Stimulated activated CD8-positive, alpha-beta memory T cell treated with anti-CD3 and anti-CD28 coated beads, Interleukin-12 subunit alpha, Interleukin-12 subunit beta, amount 100 ng/mL, for 1 hour (primary cell): Measurements from ENCODE around the gene YBX1.
A peak's percentile ranks its signal among the peaks of the same experiment; 100 is the strongest.

Experiments used
- DNase-seq: peaks from one replicate; pipeline ENCODE4 v3.0.0-alpha.2; 2020; ENCODE audit warnings: low read depth

The YBX1 gene

DNA sequence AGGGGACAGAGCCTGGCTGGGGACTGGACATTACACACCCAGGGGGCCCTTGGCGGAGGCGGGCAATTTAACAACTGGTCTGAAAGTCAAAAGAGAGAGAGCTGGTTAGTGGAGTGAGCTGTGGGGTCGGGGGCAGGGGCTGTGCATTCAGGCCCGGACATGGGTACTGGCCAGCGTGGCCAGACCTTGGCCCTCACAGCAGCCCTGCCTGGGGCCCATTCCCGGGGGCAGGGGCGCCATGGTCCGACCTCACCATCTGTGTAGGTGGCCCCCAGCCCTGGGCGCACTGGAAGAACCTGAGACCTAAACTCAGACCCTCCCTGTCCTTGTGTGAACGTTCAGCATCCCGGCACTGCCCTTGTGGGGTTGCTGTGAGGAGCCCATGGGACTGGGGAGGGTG lies 52.8 kb downstream of the YBX1 start:
- no peak for DNase-seq

DNA sequence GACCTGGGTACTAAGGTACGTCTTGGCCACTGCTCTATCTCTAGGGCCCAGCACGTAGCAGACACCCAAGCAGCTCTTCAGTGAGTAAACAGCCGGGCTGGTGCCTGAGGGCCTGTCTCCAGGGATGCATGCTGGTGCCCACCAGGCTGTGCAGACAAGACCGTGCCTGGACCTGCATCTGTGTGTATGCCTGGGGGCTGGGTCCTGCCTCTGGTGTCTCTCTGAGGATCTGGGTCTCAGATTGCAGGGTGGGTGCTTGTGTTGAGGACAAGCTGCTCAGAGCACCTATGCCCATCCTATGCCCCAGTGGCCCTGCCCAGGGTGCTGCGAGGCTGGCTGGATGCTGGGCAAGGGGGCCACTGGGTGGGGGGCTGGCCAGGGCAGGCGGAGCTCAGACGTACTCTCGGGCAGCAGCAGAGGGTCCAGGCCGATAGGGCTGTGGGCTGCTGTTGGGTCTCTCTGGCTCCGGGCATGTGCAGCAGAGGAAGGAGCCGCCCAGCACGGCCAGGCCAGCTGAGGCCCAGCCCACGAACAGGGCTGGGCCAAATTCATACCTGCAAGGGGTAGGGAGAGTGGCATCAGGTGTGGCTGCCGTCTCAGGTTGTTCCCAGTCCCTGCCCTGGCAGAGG lies 53.4 kb downstream of the YBX1 start:
- DNase-seq: no peak

DNA sequence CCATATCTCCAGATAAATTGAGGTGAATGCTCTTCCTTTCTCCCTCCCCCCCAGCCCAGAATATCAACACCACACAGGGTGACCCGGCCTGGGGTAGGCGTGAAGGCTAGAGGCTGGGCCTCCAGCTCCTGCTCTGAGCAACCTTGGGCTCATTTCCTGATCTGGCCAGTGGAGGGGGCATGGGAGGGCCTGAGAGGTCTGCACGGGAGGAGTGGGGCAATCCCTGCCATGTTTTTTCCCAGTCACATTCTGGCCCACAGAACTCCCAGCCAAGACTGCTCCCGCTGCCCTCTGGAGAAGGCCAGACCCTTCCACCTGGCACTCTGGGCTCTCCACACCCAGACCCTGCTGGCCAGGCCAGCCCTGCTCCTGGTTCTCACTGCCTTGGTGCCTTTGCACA lies 53.9 kb downstream of the YBX1 start:
- no peak for DNase-seq

DNA sequence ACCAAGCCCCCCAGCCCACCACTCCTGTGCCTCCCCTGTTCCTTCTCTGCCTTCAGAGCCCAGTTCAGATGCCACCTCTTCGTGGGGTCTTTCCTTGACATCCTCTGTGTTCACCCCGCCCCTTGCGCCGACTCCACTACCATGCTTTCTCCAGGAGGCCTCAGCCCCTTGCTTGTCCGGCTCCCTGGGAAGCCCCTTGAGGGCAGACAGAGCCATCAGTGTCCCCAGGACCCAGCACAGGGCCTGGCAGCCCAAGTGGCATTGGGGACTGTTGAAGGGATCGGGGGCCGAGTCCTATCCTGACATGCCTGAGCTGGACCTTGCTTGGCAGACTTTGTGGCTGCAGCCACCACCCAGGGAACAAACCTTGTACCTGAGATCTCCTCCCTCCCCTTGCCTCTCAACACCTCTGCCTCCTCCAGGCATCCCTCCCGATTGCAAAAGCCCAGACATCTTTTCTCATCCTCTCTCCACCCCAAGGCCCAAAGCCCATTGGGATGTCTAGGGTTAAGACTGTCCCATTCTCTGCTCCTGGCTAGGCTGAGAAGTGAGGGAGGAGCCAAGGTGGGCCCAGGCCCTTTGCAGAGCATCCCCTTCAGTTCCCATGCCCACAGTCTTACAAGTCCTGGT lies 54.5 kb downstream of the YBX1 start:
- no peak for DNase-seq

DNA sequence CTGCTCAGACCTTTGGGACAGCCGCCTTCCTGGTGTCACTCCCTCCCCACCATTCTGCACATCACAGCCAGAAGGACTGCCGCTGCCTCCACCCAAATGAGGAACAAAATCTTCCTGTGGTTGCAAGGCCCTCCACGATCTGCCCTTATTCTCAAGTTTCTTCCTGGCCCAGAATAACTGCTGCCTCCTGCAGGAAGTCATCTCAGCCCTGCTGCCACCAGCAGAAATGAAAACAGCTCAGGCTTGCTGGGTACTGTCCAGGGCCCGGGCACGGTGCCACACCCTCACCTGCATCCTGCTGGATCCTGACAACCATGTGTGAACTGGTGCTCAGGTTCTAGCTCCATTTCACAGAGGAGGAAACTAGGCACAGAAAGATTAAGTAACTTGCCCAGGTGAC lies 55.0 kb downstream of the YBX1 start:
- DNase-seq: no peak

DNA sequence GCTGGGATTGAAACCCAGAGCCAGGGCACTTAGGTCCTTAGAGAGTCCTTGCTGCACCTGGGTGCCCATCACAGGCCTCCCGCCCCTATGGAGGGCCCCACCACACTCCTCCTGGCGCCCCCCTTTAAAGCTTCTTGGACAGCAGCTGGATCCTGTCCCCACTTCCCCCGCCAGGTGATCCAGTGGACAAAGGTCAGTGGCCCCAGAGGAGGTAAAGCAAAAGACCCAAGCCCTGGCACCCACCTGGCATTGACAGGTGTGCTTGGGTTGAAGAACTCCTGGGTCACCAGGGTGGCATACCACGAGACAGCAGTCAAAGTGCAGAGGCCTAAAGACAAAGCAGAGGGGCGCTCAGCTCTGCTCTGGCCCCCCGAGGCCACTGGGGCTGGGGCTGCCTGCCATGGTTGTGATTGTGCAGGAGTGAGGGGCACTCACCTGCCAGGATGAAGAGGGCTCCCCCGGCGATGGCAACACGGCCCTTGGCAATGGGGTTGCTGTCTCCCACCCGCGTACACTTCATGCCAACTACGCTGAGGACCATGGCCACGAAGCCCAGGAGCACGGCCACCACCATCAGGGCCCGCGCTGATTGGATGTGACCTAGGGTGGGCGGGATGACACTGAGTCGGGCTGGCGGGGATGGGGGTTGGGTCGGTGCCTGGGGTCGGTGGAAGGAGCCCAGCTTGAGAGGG lies 55.9 kb downstream of the YBX1 start:
- DNase-seq: no peak

DNA sequence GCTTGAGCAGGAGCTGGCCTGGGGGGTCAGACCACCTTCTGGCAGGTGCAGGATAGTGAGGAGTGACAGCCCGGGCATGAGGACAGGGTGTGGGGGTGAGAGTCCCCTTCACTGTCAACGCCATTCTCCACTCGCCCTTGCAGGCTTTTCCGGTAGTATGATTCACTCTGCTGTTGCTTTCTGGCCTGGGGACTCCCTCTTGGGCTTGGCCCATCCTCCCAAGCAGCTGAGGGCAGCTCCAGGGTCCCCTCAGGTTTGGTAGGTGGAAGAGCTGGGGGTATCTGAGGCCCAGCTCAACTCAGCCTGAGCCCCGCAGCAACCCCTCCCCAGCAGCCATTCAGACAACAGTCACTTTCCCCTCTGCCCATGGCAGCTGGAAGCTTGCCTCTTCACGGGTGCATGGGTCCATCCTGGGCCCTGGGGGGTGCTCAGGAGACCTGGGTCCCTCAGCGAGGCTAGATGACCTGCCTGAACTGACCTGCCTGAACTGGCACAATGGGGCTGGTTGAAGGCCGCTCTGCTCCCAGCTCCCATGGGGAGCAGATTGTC lies 56.5 kb downstream of the YBX1 start:
- DNase-seq: no peak

DNA sequence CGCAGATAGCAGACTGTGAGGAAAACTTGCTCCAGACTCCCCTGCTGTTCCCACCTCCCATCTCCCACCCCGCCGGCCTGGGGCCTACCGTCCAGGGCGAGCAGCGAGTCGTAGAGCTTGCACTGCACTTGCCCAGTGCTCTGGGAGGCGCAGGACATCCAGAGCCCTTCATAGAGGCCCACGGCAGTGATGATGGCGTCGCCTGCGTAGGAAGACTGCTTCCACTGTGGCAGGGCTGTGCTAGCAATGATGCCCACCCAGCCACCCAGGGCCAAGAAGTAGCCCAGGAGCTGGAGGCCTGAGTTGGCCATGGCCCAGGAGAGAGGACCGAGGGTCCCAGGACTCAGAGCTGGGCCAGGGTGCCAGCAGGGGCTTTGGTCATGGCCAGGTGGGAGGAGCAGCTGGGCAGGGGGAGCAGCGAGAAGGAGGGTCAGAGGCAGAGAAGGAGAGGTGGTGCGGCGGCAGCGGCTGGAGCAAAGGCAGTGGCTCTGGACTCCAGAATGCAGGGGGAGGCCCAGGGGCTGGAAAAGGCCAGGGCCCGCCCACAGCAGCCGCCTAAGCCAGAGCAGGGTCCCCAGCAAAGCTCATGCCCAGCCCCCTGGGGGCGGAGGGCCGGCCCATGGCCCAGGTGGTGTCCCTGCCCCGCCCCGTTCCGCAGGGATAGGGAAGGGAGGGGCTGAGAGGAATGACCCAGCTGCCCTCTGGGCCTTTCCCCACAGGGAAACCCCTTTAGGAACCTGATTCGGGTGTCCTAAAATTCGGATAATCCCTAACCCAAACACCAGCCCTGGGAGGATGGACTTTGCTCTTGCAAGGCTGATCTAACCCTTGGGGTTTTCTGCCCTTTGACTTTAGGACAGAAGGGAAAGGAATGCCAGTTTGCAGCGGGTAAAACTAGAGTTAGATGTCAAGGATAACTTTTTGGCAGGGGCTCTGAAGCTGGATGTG lies 57.8 kb downstream of the YBX1 start, which contains the start of gene CLDN19:
TSS of gene CLDN19 (minus strand) at position 484 of the 948 bp plus-strand sequence. CDS start at position 311, 173 bp downstream.
- DNase-seq: no peak

DNA sequence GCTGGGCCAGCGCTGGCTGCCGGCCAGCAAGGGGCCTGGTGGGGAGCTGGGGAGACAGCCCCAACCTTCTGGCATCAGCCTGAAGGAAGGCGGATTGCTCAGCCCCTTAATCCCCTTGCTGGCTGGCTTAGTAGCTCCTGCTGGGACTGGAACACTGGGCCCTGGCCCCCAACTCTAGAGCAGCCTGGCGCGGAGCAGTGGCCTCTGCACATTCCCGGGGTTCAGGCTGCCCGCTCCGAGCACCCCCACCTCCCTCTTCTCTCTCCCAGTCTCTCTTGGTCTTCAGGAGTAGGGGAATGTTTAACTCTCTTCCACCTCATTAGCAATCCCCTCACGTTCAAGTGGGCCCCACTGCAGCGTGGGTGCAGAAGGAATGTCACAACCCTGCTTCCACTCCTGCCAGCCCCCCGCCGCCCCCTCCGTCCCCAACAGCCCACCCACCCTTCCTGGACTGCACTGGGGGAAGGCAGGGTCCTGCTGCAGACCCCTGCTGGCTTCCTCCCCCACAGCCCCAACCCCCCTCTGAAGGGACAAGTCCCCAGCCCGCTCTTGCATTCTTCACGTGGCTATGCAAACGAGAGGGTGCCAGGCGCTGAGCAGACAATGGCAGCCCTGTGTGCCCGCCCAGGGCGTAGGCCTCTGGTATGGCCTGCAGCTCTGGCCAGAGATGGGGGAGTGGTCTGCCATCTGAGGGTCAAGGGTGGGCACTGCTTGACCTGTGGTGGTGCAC lies 58.8 kb downstream of the YBX1 start:
- no peak for DNase-seq

DNA sequence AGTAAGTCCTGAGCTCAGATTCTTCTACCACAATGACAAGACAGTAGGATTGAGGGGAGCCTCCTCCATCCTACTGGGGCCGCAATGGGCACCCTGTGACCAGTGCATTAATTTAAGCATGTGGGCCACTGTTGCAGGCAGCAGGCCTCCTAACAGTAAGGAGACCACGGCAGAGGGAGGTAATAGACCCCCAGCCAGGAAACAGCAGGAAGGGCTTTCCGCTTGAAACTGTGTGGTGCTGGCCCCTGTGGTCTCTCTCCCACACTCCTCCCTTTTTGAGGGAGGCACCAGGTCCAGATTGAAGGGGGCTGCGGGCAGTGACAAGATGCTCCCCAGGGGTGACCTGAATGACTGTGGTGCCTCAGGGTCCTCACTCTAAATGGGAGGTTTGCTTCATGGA lies 59.5 kb downstream of the YBX1 start:
- DNase-seq: no peak

DNA sequence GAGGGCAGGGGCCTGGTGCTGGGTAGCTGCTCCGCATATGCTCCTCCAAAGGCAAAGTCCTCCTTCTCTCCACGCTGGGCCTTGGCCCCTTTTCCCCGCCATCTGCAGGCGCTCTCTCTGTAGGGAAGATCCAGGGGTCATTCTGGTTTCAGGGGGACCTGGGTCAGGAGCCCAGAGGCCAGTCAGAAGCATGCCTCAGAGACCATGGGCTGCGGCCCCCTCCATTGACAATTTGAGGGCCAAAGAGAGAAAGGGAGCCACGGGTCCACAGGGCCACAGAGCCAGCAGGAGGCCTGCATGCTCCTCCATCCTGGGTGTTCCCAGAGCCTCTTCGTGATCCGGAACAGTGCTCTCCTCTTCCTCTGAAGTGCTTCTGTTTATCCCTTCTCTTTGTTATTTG lies 59.9 kb downstream of the YBX1 start:
- DNase-seq: no peak

DNA sequence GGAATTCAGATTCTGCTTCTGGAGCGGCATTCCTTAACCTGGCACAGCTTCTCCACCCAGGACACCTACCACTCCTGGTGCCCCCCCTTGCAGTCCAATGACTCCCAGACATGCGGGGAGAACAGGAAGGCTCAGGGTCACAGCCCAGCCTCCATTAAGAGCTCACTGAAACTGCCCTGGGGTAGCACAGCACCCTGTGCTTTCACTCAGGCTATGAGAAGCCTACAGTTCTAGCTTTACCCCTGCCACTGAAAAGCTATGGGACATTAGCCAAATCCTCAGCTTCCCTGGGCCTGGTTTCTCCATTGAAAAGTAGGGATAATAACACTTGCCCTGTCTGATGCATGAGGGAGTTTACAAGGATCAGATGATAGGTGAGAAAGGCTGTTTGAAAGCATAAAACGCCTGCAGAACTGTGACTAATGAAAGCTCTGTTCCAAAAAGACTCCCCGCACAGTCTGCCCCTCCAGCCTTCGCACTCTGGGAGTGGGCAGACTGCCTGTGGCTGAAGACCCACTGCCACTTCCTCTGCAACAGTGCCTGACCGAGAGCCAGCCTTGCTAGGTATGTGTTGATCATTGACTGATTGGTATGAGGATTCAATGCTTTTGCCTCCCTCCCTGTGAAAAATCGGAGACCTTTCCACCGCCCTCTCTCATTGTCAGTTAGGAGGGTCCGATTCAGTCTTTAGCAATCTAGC lies 60.5 kb downstream of the YBX1 start:
- no peak for DNase-seq

DNA sequence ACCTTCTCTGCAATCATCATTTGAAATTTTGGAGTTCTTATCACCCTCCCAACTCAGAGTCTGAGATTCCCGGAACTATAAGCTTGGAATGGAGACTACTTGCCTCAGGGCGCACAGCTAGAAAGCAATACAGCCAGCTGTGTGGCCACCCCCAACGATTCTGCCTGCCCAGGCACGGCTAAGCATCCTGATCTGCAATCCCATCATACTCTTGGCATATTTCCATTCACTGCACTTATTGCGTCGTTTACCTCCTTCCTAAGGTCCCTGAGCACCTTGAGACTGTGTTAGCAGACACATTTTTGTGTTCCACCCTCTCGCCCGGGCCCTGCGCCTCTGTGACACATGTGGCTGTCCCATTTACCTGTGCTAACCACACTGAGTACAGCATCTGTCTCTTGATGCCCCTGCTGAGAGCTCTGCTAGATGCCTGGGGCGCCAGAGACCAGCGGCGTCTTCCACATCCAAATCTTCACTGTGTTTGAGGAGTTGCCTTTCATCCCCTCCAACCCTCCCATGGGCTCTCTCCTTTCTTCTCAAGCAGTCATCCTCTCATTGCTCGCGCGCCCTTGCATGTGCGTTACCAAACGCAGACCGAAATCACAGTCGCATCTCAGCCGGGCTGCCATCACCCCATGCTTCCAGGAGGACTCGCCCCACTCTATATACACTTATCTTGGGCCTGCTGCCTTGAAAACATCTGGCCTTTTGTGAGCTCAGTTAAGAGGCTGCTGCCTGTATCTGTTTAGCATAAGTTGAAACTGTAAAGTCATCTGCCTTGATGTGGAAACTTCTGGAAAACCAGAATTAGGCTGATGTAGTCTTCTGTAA lies 61.3 kb downstream of the YBX1 start:
- no peak for DNase-seq

DNA sequence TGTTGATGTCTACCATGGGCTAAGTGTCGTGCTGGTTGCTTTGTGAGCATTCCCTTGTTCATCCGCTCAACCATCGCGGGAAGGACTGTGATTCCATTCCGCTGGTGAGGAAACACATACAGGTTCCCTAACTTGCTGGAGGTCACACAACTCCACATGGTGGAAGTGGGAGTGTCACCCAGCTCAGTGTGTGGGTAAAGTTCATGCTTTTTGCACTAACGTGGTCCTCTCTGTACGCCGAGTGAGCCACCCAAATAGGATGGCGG lies 61.9 kb downstream of the YBX1 start:
- DNase-seq: no peak

DNA sequence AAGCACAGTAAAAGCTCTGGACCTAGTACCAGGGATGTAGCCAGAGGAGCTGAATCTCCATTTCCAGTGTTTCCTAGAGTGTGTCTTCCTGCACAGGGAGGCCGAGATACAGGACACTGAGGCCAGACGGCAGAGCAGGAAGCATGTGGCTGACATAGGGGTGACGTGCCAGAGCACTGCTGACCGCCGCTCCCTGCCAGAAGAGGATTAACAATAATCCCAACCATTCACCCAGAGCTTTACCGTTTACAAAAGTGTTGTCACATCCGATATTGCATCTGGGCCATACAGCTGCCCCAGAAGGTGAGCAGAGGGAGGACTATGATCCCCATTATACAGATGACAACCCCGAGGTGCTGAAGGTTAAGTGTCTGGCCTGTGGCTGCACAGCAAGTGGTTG lies 63.6 kb downstream of the YBX1 start:
- DNase-seq: no peak

DNA sequence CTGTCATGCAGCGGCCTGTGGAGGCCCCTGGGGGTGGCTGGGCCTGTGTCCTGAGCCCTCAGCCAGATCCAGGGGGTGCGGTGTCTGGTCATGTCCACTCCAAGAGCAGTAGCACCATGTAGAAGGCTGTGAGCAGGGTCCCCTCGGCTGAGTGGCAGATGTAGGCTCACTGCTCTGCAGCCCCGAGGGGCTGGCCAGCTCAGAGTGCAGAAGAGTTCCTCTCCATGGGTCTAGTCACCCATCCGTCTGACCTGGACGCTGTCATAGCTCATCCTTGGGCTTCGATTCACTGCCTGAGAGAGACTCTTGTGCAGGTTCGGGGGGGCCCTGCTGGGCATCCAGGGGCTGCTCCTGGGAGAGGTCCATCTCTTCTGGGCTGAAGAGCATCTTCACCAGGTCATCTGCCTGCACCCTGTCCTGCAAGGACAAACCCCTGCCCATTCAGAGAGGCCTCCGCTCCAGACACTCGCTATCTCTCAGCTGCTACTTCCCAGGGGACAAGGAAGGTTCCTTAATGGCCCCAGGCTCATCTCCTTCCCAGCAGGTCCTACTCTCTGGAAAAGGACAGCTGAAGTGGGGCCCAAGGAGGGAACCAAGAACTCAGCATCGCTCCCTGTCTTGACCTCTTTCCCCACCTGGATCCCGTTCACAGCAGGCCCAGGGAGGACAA lies 64.4 kb downstream of the YBX1 start:
- DNase-seq: no peak

DNA sequence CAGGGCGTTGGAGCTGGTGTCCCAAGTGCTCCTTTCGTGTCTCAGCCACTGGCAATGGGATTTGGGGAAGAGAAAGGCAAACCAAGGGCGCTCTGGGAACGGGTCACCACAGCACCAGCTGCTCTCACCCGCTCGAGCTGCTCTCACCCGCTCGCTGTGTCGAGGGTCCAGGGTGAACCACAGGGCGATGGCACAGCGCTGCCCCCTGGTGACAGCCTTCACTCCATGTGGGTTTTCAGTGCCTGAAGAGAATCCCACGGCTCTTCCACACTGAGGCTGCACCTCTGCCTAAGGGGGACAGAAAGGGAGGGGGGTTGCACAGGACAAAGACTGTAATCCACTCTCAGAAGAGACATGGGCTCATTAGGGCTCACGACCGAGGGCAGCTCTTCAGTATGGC lies 64.9 kb downstream of the YBX1 start:
- DNase-seq: peak; percentile 30

DNA sequence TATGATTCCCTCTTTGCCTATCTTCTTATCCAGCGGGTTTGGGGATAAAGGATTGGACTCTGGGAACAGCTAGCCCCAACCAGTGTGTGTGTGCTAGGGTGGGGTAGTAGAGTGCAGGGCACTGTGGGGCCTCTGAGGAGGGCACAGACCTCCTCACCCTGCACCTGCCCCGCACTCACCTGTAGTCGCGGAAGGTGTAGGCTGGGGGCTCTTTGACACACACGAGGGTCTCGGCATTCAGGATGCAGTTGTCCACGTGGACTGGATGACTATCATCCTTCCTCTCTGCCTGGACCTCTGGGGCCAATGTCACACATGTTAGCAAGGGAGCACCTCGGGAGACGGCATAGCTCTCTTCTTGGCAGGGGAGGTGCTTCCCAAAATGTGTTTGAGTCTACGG lies 65.8 kb downstream of the YBX1 start:
- no peak for DNase-seq
